GM19328 (cell line): ENCODE measurements around the gene PEX26.

Experiments used
- ATAC-seq: cut with Tn5 transposase; IDR thresholded peaks from one replicate; pipeline ENCODE4 v1.9.1; 2021; ENCODE audit warnings: mild to moderate bottlenecking, moderate library complexity; ENCODE audit not compliant: unreplicated experiment

Gene PEX26

GRCh38 chr22:18154821-18155390 lies 77.1 kb downstream of the PEX26 start:
- no peak for ATAC-seq
